ENCODE measurements around the gene FBXO45.

GRCh38 chr3:196546537-196546936 lies 21.9 kb upstream of the FBXO45 start:
- TF ChIP-seq CTCF (IDR thresholded peaks at IDR 0.05; ENCODE audit: borderline replicate concordance, extremely low read depth, low read length, poor library complexity, severe bottlenecking): no peak
- no peak for TF ChIP-seq EZH2 (IDR thresholded peaks at IDR 0.05; ENCODE audit: borderline replicate concordance, low read depth, low read length, severe bottlenecking)
